GM12878 (cell line): Measurements from ENCODE around the gene DOHH.

Source experiments
- DPF2 ChIP-seq: fragments of 450-650 bp; IDR thresholded peaks from 2 replicates; pipeline ENCODE4 v1.6.1; 2017; ENCODE audit warnings: mild to moderate bottlenecking
- TAF1 ChIP-seq: IDR thresholded peaks from 2 replicates; pipeline ENCODE4 v1.6.1; 2011; ENCODE audit warnings: mild to moderate bottlenecking, low read depth, low read length, borderline replicate concordance

GRCh38 chr19:3496392-3497273 lies 3.8 kb downstream of the DOHH start:
- TF ChIP-seq DPF2: no peak
- TF ChIP-seq TAF1: no peak
